H9 (cell line): ENCODE data around the gene VPS51. TPM values are rescaled to one million over a fixed set of nuclear protein-coding genes. Genes with fewer than 3 reads are reported as not detected.

Experiments used
- DNase-seq: peaks from one replicate; pipeline ENCODE4 v3.0.0-alpha.2; 2017
- H2AFZ ChIP-seq: one replicate; pipeline ENCODE4 v1.6.1; 2013; ENCODE audit warnings: mild to moderate bottlenecking, low read length, control low read depth, moderate library complexity
- H2AK5ac ChIP-seq: 2 replicates; pipeline ENCODE4 v1.6.1; 2013; ENCODE audit warnings: low read length, control low read depth, mixed read lengths; ENCODE audit not compliant: insufficient read length
- H2BK120ac ChIP-seq: one replicate; pipeline ENCODE4 v1.6.1; 2013; ENCODE audit warnings: low read depth, mild to moderate bottlenecking, low read length, control low read depth, inconsistent platforms; ENCODE audit not compliant: poor library complexity, severe bottlenecking
- H2BK12ac ChIP-seq: 2 replicates; pipeline ENCODE4 v1.6.1; 2013; ENCODE audit warnings: low read length, control low read depth, mixed read lengths, low read depth; ENCODE audit not compliant: insufficient read length
- H2BK15ac ChIP-seq: 2 replicates; pipeline ENCODE4 v1.6.1; 2013; ENCODE audit warnings: low read depth, low read length, control low read depth
- H2BK20ac ChIP-seq: one replicate; pipeline ENCODE4 v1.6.1; 2013; ENCODE audit warnings: low read depth, mild to moderate bottlenecking, low read length, control low read depth, inconsistent platforms; ENCODE audit not compliant: poor library complexity, severe bottlenecking
- H2BK5ac ChIP-seq: 2 replicates; pipeline ENCODE4 v1.6.1; 2013; ENCODE audit warnings: low read length, control low read depth, mixed read lengths; ENCODE audit not compliant: insufficient read length
- H3K14ac ChIP-seq: 2 replicates; pipeline ENCODE4 v1.6.1; 2013; ENCODE audit warnings: low read length, control low read depth; ENCODE audit not compliant: insufficient read depth
- H3K18ac ChIP-seq: 2 replicates; pipeline ENCODE4 v1.6.1; 2013; ENCODE audit warnings: low read depth, mild to moderate bottlenecking, mixed read lengths, low read length, control low read depth; ENCODE audit not compliant: insufficient read length
- H3K23ac ChIP-seq: 2 replicates; pipeline ENCODE4 v1.6.1; 2013; ENCODE audit warnings: low read length, control low read depth, mixed read lengths, low read depth; ENCODE audit not compliant: insufficient read length
- H3K23me2 ChIP-seq: 2 replicates; pipeline ENCODE4 v1.6.1; 2013; ENCODE audit warnings: low read depth, mild to moderate bottlenecking, mixed read lengths, low read length, control low read depth; ENCODE audit not compliant: insufficient read length, poor library complexity, severe bottlenecking
- H3K27ac ChIP-seq: 2 replicates; pipeline ENCODE4 v1.5.1; 2013; ENCODE audit warnings: low read length, control low read depth, mixed read lengths, low read depth; ENCODE audit not compliant: insufficient read length
- H3K27me3 ChIP-seq: 2 replicates; pipeline ENCODE4 v1.6.1; 2013; ENCODE audit warnings: low read length, control low read depth, inconsistent platforms; ENCODE audit not compliant: insufficient read depth
- H3K4ac ChIP-seq: 2 replicates; pipeline ENCODE4 v1.6.1; 2013; ENCODE audit warnings: low read depth, mild to moderate bottlenecking, control low read depth, inconsistent platforms, low read length, moderate library complexity
- H3K4me1 ChIP-seq: 2 replicates; pipeline ENCODE4 v1.6.1; 2013; ENCODE audit warnings: low read length, control low read depth, inconsistent platforms; ENCODE audit not compliant: insufficient read depth
- H3K4me2 ChIP-seq: 2 replicates; pipeline ENCODE4 v1.6.1; 2013; ENCODE audit warnings: low read length, control low read depth, mixed read lengths; ENCODE audit not compliant: insufficient read length, insufficient read depth
- H3K56ac ChIP-seq: 2 replicates; pipeline ENCODE4 v1.6.1; 2013; ENCODE audit warnings: low read depth, mild to moderate bottlenecking, mixed read lengths, low read length, control low read depth; ENCODE audit not compliant: insufficient read length
- H3K79me1 ChIP-seq: 2 replicates; pipeline ENCODE4 v1.6.1; 2013; ENCODE audit warnings: low read depth, mild to moderate bottlenecking, moderate library complexity, low read length, control low read depth, inconsistent platforms; ENCODE audit not compliant: insufficient read depth, poor library complexity, severe bottlenecking
- H3K79me2 ChIP-seq: 2 replicates; pipeline ENCODE4 v1.6.1; 2013; ENCODE audit warnings: low read length, control low read depth, inconsistent platforms; ENCODE audit not compliant: insufficient read depth
- H3K9ac ChIP-seq: 2 replicates; pipeline ENCODE4 v1.6.1; 2013; ENCODE audit warnings: low read length, control low read depth, mixed read lengths; ENCODE audit not compliant: insufficient read length; ENCODE audit errors: extremely low read depth
- H3K9me3 ChIP-seq: one replicate; pipeline ENCODE4 v1.6.1; 2013; ENCODE audit warnings: low read depth, low read length, inconsistent platforms; ENCODE audit not compliant: control insufficient read depth
- H3T11ph ChIP-seq: one replicate; pipeline ENCODE4 v1.6.1; 2013; ENCODE audit warnings: mild to moderate bottlenecking, low read length, control low read depth, inconsistent platforms
- H4K20me1 ChIP-seq: one replicate; pipeline ENCODE4 v1.6.1; 2013; ENCODE audit not compliant: control insufficient read depth, insufficient read length, insufficient read depth
- H4K5ac ChIP-seq: 2 replicates; pipeline ENCODE4 v1.6.1; 2013; ENCODE audit warnings: low read depth, mild to moderate bottlenecking, mixed read lengths, low read length, control low read depth; ENCODE audit not compliant: insufficient read length
- H4K8ac ChIP-seq: replicated peaks from 2 replicates; pipeline ENCODE4 v1.6.1; 2013; ENCODE audit warnings: low read length, control low read depth, mixed read lengths, low read depth; ENCODE audit not compliant: insufficient read length
- H4K91ac ChIP-seq: 2 replicates; pipeline ENCODE4 v1.6.1; 2013; ENCODE audit warnings: low read depth, mild to moderate bottlenecking, moderate library complexity, mixed read lengths, low read length, control low read depth; ENCODE audit not compliant: insufficient read length
- H3K27ac Mint-ChIP-seq, 3 experiments: 2 replicates in 2 of 3; 3 replicates in 1 of 3; pipeline ENCODE4 v1.8.0; 2020 to 2021; ENCODE audit warnings: mixed read lengths in 3 of 3, mild to moderate bottlenecking in 1 of 3, moderate library complexity in 1 of 3
- H3K27me3 Mint-ChIP-seq: 2 replicates; pipeline ENCODE4 v1.8.0; 2021; ENCODE audit warnings: low read depth, mild to moderate bottlenecking, moderate library complexity, mixed read lengths
- H3K36me3 Mint-ChIP-seq, 3 experiments: 2 replicates in 2 of 3; 3 replicates in 1 of 3; pipeline ENCODE4 v1.8.0; 2020 to 2021; ENCODE audit warnings: low read depth in 3 of 3, mixed read lengths in 3 of 3; ENCODE audit not compliant: insufficient read depth in 1 of 3
- H3K4me1 Mint-ChIP-seq, 2 experiments: 2 replicates each; pipeline ENCODE4 v1.8.0; 2020; ENCODE audit warnings: mixed read lengths in 2 of 2
- H3K4me3 Mint-ChIP-seq, 2 experiments: 2 replicates in 1 of 2; 3 replicates in 1 of 2; pipeline ENCODE4 v1.8.0; 2020 to 2021; ENCODE audit warnings: mild to moderate bottlenecking in 2 of 2, mixed read lengths in 2 of 2, moderate library complexity in 1 of 2
- H3K9me3 Mint-ChIP-seq, 2 experiments: 2 replicates in 1 of 2; 3 replicates in 1 of 2; pipeline ENCODE4 v1.8.0; 2020; ENCODE audit warnings: mild to moderate bottlenecking in 2 of 2, mixed read lengths in 2 of 2, moderate library complexity in 1 of 2
- WGBS: extraction: QIAGEN DNeasy Blood & Tissue Kit; methylation state at CpG from one replicate; pipeline ENCODE4 v1.1.7; 2013; ENCODE audit warnings: missing lambda C conversion rate, low lambda C conversion rate, mixed read lengths; ENCODE audit not compliant: insufficient read length; ENCODE audit errors: extremely low coverage; 5-methylcytosine and 5-hydroxymethylcytosine counted together
- total RNA-seq: library from RNA; stranded (reverse); gene quantifications from 2 replicates; pipeline ENCODE4 v1.2.1, GENCODE V29; 2021
- TF ChIP-seq, protein P1 (sequence below): fragments of 200-600 bp; sonication (generic); conservative IDR thresholded peaks from 3 replicates; pipeline ENCODE4 v1.8.0; 2021; ENCODE audit warnings: antibody characterized with exemption, mild to moderate bottlenecking

VPS51 gene
- total RNA-seq, 1 experiment from 2014 or later = 94.7 TPM

DNA sequence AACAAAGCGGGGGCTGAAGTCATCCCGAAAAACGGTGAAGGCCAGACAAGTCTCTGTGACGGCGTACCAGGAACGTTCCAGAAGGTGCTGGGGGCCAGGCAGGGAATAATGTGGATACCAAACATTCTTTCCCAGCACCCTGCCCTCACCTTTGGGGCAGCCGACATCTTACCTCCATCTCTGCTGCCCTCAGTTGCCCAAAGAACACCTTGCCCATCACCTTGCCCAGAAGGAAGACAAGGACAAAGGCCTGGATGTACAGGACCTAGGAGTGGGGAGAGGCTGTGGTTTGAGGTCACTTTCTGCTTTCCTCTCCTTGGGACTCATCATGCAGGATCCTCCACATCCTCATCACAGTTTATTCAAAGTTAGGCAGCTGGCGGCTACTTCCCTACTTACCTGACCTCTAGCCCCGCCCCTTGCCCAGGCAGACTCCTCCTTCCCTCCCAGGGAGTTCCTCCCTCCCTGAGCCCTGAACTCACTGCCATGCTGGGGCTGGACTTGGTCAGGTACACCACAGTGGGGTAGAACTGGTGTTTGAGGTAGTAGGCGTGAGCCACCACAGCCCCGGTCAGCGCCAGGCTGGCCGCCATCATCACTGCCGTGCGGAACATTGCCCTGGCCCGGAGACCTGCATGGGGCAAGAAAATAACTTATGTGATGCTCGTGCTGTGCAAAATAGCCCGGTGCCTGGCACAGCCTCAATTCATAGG, 37.1 kb downstream of the VPS51 start:
- Mint-ChIP-seq H3K27me3 (no peaks in the 10 kb centered on the region), H3K4me1 (peaks cover 19 to 23% of the 10 kb centered on the region in 2 experiments), H3K27ac (peak overlapping the region; percentile 100; a peak in 6 of 7 replicates), H3K36me3 (peaks cover 5 to 31% (median 31%) of the 10 kb centered on the region in 3 experiments; a peak in 6 of 7 replicates), H3K9me3 (no peaks in the 10 kb centered on the region; a peak in 1 of 5 replicates), H3K4me3 (peak overlapping the region; percentile 93 to 95)
- no peak overlapping the region for H2BK12ac ChIP-seq
- no peak overlapping the region for H2AK5ac ChIP-seq
- H3K56ac ChIP-seq = no peak overlapping the region
- H3T11ph ChIP-seq = no peak overlapping the region
- H4K8ac ChIP-seq = no peak overlapping the region
- H2AFZ ChIP-seq = no peak overlapping the region
- no peaks in the 10 kb centered on the region for H4K20me1 ChIP-seq
- no peak overlapping the region for H2BK20ac ChIP-seq
- H4K5ac ChIP-seq = no peak overlapping the region
- no peak overlapping the region for H3K23ac ChIP-seq
- no peak overlapping the region for H2BK15ac ChIP-seq
- H3K23me2 ChIP-seq = peaks cover 14% of the 10 kb centered on the region
- H3K9ac ChIP-seq = peak overlapping the region; percentile 96
- no peaks in the 10 kb centered on the region for H3K27me3 ChIP-seq
- H3K4me2 ChIP-seq = peak overlapping the region; percentile 58
- H3K9me3 ChIP-seq = no peaks in the 10 kb centered on the region
- no peak overlapping the region for H3K18ac ChIP-seq
- H2BK5ac ChIP-seq = no peak overlapping the region
- no peak overlapping the region for H3K4ac ChIP-seq
- H3K4me1 ChIP-seq = no peaks in the 10 kb centered on the region
- no CpG with 5 or more reads among the region's 18 CpGs for WGBS
- no peaks in the 10 kb centered on the region for H3K79me2 ChIP-seq
- no peak overlapping the region for H2BK120ac ChIP-seq
- H3K14ac ChIP-seq = no peak overlapping the region
- H3K27ac ChIP-seq = no peak overlapping the region
- no peaks in the 10 kb centered on the region for H3K79me1 ChIP-seq
- no peak overlapping the region for H4K91ac ChIP-seq
- TF ChIP-seq, protein P1, sequence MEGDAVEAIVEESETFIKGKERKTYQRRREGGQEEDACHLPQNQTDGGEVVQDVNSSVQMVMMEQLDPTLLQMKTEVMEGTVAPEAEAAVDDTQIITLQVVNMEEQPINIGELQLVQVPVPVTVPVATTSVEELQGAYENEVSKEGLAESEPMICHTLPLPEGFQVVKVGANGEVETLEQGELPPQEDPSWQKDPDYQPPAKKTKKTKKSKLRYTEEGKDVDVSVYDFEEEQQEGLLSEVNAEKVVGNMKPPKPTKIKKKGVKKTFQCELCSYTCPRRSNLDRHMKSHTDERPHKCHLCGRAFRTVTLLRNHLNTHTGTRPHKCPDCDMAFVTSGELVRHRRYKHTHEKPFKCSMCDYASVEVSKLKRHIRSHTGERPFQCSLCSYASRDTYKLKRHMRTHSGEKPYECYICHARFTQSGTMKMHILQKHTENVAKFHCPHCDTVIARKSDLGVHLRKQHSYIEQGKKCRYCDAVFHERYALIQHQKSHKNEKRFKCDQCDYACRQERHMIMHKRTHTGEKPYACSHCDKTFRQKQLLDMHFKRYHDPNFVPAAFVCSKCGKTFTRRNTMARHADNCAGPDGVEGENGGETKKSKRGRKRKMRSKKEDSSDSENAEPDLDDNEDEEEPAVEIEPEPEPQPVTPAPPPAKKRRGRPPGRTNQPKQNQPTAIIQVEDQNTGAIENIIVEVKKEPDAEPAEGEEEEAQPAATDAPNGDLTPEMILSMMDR = no peak
- DNase-seq = peak; percentile 83
